Nephron (organoid): Measurements from ENCODE around the gene U2AF1L4.
"Not testable (repeated sequence)": the region's sequence is repeated elsewhere in the genome, so short reads cannot be mapped to it uniquely, and the experiment has no call there.

Source experiments
- H3K27ac Mint-ChIP-seq, 3 experiments: 2 replicates each; pipeline ENCODE4 v1.8.0; 2020; ENCODE audit warnings: mixed read lengths in 3 of 3, mild to moderate bottlenecking in 2 of 3, moderate library complexity in 1 of 3
- H3K27me3 Mint-ChIP-seq: 2 replicates; pipeline ENCODE4 v1.8.0; 2021; ENCODE audit warnings: low read depth, mild to moderate bottlenecking, moderate library complexity, mixed read lengths
- H3K36me3 Mint-ChIP-seq: 2 replicates; pipeline ENCODE4 v1.8.0; 2020; ENCODE audit warnings: low read depth, mixed read lengths
- H3K4me1 Mint-ChIP-seq: 2 replicates; pipeline ENCODE4 v1.8.0; 2020; ENCODE audit warnings: mixed read lengths
- H3K4me3 Mint-ChIP-seq, 3 experiments: 2 replicates each; pipeline ENCODE4 v1.8.0; 2020; ENCODE audit warnings: mild to moderate bottlenecking in 3 of 3, mixed read lengths in 3 of 3, moderate library complexity in 2 of 3
- H3K9me3 Mint-ChIP-seq: 2 replicates; pipeline ENCODE4 v1.8.0; 2020; ENCODE audit warnings: mixed read lengths
- CTCF ChIP-seq, 3 experiments: fragments of 200-600 bp; sonication (generic); IDR thresholded peaks; one replicate each; pipeline ENCODE4 v1.5.0; 2021; ENCODE audit warnings: antibody characterized with exemption in 3 of 3; ENCODE audit not compliant: unreplicated experiment in 3 of 3

U2AF1L4 gene

GRCh38 chr19:35725216-35725861 is 19.9 kb downstream of the U2AF1L4 start:
- no peak overlapping the region for H3K4me3 Mint-ChIP-seq
- no peak for TF ChIP-seq CTCF (IDR thresholded peaks at IDR 0.05; ENCODE audit: unreplicated experiment in 3 of 3)
- H3K27me3 Mint-ChIP-seq: no peaks in the 10 kb centered on the region
- no peak overlapping the region for H3K27ac Mint-ChIP-seq
- peaks cover 70% of the 10 kb centered on the region for H3K36me3 Mint-ChIP-seq
- H3K9me3 Mint-ChIP-seq: no peaks in the 10 kb centered on the region
- H3K4me1 Mint-ChIP-seq: no peaks in the 10 kb centered on the region

GRCh38 chr19:35724560-35724959 is 20.7 kb downstream of the U2AF1L4 start:
- H3K27ac Mint-ChIP-seq: no peak overlapping the region
- peaks cover 1% of the 10 kb centered on the region for H3K4me1 Mint-ChIP-seq
- no peaks in the 10 kb centered on the region for H3K9me3 Mint-ChIP-seq
- no peak overlapping the region for H3K4me3 Mint-ChIP-seq
- H3K27me3 Mint-ChIP-seq: no peaks in the 10 kb centered on the region
- peaks cover 67% of the 10 kb centered on the region for H3K36me3 Mint-ChIP-seq
- TF ChIP-seq CTCF (IDR thresholded peaks at IDR 0.05; ENCODE audit: unreplicated experiment in 3 of 3): no peak

DNA sequence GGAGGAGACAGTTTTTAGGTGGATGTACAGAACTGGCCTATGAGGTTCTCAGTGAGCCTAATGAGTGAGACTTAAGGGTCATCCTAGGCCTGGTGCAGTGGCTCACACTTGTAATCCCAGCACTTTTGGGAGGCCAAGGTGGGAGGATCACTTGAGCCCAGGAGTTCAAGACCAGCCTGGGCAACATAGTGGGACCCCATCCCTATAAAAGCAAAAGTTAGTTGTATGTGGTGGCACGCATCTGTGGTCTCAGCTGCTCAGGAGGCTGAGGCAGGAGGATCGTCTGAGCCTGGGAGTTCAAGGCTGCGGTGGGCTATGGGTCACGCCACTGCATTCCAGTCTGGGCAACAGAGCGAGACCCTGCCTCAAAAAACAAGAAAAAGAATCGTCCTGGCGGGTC is 21.1 kb downstream of the U2AF1L4 start:
- H3K4me3 Mint-ChIP-seq, H3K9me3 Mint-ChIP-seq, H3K4me1 Mint-ChIP-seq, H3K27ac Mint-ChIP-seq, H3K27me3 Mint-ChIP-seq: not testable (repeated sequence)
- H3K36me3 Mint-ChIP-seq: peaks cover 64% of the 10 kb centered on the region

GRCh38 chr19:35723671-35724070 is 21.5 kb downstream of the U2AF1L4 start:
- Mint-ChIP-seq H3K36me3 (peaks cover 64% of the 10 kb centered on the region), H3K9me3 (no peaks in the 10 kb centered on the region), H3K27ac (no peak overlapping the region), H3K4me1 (peaks cover 6% of the 10 kb centered on the region), H3K4me3 (peak overlapping the region in 2 of 3 experiments; percentile 45 to 52), H3K27me3 (no peaks in the 10 kb centered on the region)
- no peak for TF ChIP-seq CTCF (IDR thresholded peaks at IDR 0.05; ENCODE audit: unreplicated experiment in 3 of 3)

- Mint-ChIP-seq H3K4me3 (no peak overlapping the region), H3K9me3 (no peaks in the 10 kb centered on the region), H3K27ac (no peak overlapping the region), H3K36me3 (peaks cover 59% of the 10 kb centered on the region), H3K4me1 (peaks cover 6% of the 10 kb centered on the region), H3K27me3 (no peaks in the 10 kb centered on the region)
- no peak for TF ChIP-seq CTCF (IDR thresholded peaks at IDR 0.05; ENCODE audit: unreplicated experiment in 3 of 3)
Observed at GRCh38 chr19:35722897-35723296, 22.3 kb downstream of the U2AF1L4 start.

DNA sequence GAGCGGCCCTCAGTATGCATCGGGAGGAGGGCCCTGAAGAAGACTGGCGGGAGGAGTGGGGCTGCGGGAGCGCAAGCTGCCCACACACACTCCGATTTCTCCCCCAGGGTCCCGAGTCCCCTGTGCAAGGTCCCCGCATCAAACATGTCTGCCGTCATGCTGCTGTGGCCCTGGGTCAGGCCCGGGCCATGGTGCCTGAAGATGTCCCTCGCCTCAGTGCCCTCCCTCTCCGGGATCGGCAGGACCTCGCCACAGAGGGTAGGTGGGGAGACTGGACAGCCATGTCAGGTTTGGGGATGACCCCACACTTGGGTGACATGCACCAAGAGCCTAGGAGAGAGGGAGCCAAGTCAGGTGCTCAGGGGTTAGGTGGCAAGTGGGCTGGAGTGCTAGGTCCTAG is 22.8 kb downstream of the U2AF1L4 start:
- peaks cover 55% of the 10 kb centered on the region for H3K36me3 Mint-ChIP-seq
- no peak for TF ChIP-seq CTCF (IDR thresholded peaks at IDR 0.05; ENCODE audit: unreplicated experiment in 3 of 3)
- H3K9me3 Mint-ChIP-seq: no peaks in the 10 kb centered on the region

More for the DNA sequence above, 22.8 kb downstream of the U2AF1L4 start:
- no peaks in the 10 kb centered on the region for H3K27me3 Mint-ChIP-seq
- H3K4me3 Mint-ChIP-seq: no peak overlapping the region
- peaks cover 6% of the 10 kb centered on the region for H3K4me1 Mint-ChIP-seq
- no peak overlapping the region for H3K27ac Mint-ChIP-seq
